HG03025 (cell line): ENCODE data around the gene MICAL1.
"Not testable (repeated sequence)": the region's sequence is repeated elsewhere in the genome, so short reads cannot be mapped to it uniquely, and the experiment has no call there.

Experiments used
- ATAC-seq: cut with Tn5 transposase; IDR thresholded peaks from one replicate; pipeline ENCODE4 v1.9.1; 2021; ENCODE audit warnings: mild to moderate bottlenecking, moderate library complexity; ENCODE audit not compliant: unreplicated experiment, low FRiP score

MICAL1 gene

DNA sequence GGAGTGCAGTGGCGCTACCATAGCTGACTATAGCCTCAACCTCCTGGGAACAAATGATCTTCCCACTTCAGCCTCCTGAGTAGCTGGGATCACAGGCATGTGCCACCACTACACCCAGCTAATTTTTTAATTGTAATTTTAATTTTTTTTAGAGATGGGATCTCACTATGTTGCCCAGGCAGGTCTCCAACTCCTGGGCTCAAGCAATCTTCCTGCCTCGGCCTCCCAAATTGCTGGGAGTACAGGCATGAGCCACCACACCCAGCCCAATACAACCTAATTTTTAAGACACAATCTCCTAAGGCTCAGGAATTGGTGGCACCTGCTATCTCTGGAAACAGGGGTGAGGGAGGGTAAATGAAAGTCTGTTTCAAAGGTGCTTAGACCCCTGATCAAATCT, 21.6 kb upstream of the MICAL1 start:
- no peak for ATAC-seq

DNA sequence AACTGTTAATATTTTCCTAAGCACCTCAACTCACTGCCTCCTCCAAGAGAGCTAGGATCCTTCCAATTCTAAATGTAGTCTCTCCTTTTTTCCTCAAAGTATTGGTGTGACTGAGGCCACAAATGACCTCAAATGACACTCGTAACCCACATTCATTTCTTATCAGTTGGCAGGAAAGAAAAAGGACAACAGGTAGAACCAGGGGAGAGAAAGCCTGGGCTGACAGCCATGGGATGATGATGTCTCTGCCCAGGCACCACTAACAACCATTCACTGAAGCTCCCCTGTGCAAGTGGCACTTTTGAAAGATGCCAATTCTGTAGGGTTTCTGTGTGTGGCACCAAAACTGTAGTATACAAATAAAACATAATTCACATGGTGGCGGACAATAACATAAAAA, 20.1 kb upstream of the MICAL1 start:
- no peak for ATAC-seq

DNA sequence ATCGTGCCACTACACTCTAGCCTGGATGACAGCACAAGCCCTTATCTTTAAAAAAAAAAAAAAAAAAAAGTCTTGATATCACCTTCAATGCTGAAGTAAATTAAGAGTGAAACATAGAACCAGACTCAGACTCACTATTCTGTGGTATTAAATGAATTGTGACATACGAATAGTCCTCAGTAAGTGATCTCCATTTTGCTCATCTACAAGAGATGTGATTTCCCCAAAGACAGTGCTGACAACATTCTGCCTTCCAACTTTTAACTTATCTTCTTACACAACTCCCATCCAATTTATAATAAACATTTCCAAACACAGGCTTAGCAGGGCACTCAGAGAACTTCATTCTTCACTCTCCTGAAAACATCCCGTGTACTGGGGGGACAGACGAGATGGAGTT, 19.4 kb upstream of the MICAL1 start:
- ATAC-seq = no peak

DNA sequence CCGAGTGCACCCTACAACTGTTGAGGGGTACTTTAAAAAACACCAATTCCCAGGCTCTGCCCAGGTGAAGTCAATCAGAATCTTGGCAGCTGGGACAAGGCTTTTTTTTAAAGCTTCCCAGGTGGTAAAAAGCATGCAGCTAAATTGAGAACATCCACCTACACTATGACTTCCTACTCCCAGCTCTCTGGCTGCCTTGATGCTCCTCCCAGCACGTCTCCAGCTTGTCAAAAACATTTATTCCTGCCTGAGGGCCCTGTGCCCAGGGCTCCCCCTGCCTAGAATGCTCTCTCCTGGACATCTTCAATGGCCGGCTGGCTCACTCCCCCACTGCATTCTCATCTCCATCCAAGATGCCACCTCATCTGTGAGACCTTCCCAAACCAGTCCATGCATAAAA, 17.5 kb upstream of the MICAL1 start:
- no peak for ATAC-seq

DNA sequence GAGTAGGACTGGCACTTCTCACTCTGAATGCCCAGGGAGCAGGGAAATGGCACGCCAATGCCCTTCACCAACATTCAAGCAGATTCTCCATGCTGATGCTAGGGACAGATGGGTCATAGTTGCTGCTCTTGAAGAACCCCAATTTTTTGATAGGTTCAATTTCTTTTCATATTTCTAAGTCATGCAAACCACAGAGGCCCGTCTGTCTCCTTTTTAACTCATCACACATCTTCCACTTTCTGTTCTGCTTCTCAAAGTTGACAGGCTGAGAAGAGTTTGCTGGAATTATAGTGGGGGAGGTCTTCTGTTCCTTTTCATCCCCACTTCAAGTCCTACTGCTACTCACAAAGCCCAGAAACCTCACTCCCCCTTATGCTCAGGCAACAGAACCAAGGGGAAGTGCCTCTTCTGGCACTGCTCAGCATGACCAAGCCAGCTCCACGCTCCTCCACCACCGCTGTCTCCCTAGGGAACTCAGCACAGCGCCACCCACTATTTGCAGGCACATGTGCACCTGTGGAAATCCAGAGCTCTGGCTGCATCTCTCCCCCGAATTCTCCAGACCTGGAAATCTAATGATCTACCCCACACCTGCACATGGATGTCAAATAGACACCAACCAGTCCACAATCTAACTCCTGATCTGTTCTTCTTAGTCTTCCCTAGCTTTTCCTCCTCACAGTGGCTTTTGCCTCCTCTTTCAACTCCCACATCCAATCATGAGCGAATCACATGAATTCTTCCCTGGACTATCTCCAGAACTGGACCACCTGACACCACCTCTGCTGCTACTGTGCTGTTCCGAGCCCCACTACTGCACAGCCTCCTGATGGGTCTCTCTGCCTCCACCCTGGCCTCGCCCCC, 16.8 kb upstream of the MICAL1 start:
- no peak for ATAC-seq

DNA sequence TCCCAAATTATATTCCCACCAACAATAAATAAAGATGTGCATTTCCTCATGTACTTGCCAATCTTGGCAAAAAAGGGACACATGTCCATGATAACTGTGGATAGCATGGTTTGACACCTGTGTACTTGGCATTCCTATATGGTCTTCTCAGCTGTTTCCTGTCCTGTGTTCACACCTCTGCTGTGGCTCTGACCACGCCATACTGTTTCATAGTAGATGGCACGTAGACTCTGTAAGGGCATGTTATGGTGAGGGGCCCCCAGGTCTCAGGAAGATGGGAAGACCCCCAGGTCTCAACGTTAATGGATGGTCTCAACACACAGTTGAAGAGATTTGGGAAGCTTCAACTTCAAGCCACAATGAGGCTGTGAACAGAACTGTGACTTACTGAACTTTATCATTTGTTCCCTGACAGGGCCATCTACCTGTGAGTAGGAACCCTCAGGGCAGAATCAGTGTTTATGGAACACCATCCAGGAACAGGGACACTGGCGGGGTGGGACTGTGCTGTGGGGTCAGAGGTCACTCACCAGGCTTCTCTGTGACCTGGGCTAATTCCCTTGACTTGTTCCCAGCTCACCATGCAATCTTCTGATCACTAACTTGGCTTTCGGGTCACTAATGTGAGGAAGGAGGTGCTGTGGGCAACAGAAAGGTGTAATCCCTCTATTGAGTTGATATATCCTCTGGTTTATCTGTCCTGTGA, 15.7 kb upstream of the MICAL1 start:
- no peak for ATAC-seq

DNA sequence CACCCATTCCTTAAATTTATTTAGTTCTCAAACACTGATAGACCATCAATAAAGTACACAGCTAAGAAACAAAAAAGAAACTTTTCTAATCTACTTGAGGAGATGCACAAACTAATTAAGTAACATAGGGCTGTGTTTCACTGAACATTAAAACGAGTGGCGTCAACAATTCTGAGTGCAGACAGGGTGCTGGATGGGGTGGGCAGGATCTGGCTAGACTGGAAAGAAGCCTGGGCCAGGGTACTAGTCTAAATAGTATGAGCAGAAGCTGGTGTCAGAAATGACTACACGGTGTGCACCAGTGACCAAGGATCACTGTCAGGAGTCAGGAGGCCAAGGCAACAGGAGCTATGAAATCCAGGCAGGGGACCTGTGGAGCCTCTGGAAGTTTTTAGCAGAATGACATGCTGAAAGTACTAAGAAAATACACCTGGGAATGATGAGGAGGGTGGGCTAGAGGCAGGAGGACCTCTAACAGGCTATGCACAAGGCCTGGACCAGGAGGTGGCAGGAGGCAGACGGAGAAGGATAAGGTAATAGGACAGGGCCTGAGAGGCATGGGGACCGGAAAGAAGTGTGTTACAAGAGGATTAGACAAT, 14.1 kb upstream of the MICAL1 start:
- no peak for ATAC-seq

DNA sequence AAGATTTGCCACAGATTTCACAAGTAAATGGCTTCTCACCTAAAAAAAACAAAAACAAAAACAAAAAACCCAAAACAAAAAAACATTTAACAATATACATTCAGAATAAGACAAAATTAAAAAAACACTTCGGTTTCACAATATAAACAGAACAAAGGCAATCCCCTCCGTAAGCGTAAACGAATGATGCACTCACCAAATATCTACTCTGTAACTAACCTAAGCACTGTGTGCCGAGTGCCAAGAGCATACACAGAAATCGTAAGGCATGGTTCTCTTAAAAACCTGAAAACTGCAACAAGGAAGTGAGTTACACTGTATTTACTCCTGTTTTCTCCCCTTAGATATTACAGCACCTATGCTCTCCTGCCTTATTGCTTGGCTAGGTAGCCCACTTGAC, 12.1 kb upstream of the MICAL1 start:
- no peak for ATAC-seq

DNA sequence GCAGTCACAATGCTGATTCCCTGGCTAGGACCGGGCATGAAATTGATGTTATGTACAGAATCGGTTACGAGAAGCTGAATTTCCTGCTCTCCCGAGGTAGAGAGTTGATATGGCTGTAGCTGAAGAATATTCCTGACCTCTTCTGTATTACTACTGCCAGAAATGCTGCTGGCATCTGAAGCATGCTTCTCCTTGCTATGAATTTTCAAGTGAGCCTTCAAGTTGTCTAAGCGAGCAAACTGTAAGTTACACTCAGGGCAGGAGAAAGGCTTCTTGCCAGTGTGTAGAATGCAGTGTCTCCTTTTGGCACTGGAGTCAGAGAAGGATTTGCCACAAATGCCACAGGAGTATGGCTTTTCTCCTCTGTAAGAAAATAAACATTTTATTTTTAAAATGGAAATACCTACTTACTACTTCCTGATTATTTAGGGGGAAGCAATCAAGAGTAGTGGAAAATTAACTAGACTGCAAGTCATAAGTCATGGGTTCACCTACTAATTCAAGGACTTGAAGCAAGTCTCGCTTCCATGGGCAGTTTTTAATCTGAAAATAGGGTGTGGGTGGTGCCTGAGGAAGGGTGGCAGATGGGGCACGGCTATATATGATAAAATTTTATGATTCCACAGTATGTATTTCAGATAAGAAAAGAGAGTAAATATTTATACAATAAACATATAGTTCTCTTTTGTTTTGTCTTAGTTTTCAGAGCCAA, 10.8 kb upstream of the MICAL1 start:
- no peak for ATAC-seq

DNA sequence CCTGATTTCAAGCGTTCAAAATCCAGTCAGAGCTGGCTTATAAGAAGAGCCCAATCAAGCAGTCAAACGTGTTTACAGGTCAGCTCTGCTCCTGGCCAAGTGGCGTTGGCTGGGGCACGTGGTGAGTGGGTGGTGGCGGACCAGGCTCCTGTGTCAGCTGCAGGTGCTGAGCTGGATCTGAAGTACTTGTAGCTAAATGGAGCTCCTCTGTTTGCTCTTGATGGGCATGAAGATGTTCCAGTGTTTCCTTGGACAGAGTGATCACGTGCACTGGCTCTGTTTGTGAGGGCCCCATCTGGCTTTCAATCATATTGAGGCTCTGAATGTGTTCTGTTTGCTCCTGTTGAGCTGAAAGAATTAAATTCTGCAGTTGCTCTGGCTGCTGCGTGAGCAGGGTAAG, 10.2 kb upstream of the MICAL1 start:
- no peak for ATAC-seq

DNA sequence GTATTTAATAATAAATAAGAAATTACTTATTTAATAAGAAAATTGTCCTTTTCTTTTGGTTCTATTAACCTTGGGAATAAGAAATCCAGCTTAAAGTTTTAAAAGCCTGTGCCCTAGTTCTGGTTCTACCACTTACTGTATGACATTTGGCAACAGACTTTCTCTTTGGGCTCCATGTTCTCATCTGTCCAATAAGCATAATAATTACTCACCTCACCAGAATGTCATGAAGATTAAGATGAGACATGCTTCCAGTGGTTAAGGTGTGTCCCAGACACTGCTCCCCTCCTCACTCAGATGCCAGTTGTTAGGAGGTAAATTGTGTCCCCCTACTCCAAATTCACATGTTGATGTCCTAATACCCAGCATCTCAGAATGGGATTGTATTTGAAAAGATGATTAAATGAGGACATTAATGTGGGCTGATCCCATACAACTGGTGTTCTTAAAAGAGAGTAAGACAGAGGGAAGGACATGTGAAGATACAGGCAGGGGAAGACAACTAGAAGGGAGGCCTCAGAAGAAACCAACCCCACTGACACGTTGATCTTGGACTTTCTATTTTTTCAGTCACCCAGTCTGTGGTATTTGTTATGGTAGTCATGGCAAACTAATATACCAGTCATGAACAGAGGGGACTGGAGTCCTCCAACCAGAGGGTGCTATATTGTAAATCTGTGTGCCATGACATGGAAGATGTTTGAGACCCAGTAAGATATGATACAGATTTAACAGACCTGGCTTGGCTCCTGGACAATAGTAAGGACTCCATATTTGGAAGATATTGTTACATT, 6.4 kb upstream of the MICAL1 start:
- ATAC-seq = no peak

DNA sequence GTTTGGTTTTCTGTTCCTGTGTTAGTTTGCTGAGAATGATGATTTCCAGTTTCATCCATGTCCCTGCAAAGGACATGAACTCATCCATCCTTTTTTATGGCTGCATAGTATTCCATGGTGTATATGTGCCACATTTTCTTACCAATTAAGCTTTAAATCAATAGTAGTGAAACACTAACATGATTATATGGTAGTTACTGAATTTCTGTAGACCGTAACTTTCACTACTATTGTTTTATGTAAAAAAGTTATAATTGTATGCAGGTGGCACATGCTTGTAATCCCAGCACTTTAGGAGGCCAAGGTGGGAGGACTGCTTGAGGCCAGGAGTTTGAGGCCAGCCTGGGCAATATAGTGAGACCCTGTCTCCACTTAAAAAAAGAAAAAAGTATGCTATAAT, 5.6 kb upstream of the MICAL1 start:
- not testable (repeated sequence) for ATAC-seq

DNA sequence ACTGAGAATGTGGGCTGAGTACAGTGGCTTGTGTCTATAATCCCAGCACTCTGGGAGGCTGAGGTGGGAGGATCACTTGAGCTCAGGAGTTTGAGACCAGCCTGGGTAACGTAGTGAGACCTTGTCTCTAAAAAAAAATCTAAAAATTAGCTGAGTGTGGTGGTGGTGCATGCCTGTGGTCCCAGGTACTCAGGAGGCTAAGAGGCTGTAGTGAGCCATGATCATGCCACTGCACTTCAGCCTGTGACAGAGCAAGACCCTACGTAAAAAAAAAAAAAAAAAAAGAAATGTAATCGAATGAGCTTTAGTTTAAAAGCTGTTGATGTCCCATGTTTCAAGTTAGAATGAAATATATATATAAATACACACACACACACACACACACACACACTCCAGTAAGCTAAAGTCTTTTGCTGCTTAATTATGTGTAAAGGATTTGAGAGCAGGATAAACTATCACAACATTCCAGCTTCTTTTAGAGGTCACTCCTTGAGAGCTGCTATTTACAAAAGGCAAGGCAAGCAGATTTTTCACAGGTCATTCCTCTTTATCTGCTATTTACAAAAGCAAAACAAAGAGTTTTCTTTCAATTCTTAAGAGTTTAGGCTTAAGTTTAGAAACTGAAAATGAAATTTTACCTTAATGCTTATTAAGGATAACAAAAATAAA, 4.7 kb upstream of the MICAL1 start:
- no peak for ATAC-seq

DNA sequence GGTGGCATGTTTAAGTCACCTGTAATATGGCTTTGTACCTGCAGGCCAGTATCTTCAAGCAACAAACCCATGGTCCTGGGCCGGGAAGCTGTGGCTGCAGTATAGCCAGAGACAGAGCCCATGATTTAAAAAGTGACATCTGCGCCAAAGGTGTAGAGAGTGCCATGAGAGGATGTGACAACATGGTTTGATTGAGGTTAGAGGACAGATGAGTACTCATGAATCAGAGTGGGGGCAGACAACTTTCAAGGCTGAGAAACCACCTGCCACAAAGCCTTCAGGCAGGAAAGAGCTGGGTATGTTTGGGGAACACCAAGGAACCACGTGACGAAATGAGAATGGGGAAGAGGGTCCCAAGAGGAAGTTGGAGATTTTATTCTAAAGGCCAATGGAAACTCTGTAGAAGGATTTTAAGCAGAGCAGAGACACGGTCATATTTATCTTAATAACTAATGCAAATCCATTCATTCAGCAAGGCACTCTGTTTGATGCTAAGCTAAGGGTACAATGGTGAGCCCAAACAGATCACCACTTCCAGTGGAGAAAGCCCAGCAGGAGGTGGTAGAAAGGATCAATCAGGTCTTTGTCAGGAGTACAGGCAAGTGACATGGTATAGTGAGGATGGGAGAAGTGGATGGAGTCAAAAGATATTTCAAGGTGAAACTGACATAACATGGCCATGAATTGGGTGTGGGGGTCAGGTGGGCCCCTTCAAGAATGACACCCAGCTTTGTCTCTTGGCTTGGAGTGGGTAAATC, 3.4 kb upstream of the MICAL1 start:
- ATAC-seq = no peak

DNA sequence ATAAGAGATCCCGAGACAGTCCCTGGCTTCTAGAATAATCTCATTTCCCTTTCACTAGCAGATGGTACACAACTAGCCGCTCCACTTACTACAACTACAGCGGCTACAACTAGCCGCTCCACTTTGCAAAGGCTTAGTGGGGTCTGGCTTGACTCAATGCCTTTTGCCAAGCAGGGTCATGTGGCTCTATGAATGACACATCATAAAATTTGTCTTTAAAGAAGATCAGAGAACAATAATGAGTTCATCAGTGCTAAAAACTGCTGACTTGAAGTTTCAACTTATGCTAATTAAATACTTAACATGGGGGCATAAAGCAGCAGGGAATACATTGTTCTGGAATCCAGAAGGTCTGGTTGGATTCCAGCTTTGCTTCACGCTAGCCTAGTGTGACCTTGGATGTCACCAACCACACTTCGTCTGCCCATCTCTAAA, 2.0 kb upstream of the MICAL1 start:
- no peak for ATAC-seq

DNA sequence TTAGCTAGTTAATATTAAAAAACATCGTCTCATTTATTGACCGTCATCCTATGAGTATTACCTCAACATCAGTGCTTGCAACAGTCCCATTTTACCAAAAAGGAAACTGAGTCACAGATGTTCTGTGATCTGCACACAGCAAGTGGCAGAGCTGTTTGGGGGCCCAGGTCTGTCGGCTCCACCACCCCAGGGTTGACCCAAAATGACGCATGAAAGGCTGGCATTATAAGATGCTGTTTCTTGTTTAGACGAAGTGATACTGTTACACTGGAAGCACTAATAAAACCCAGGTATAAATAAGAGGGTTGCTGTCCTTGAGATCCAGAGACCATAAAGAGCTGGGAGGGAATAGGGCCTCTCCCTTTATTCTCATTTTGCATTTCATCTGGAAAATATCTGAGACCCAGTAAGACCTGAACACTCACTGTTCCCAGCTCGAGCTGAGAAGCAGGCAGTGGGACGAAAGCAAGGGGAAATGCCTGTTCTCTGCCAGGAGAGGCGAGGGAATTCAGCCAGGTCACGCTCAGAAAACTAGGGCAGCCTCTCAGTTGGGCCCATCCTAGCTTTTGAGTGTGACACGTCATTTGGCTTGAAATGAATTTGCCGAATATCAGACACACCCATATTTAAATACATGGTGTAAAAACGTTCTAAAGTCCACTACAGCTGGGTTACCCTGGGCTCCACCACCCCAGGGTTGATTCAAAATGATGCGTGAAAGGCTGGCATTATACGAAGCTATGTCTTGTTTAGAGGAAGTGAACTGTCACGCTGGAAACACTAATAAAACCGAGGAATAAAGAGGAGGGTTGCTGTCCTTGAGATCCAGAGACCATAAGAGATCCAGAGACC, 1.4 kb upstream of the MICAL1 start:
- no peak for ATAC-seq

DNA sequence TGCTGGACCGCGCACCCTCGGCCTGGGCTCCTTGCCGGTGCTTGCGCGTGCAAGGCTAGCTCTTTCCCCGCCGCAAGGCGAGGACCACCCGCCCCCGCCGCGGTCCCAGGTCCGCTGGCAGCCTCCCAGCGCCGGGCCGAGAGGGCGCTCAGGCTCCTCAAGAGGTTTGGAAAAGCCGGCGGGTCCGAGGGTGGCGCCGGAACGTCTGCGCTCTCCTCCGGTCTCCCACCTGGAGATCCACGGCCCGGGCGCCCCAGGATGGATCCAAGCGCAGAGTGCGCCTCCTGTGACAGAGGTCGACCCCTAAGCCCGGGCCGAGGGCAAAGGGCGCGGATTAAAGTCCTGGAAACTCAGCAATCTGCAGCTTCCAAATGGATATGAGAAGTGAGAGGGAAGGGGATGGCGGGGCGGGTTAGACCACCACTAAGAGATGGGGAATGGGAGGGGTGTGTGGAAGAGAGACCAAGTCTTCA, 575 bp upstream of the MICAL1 start:
- peak; percentile 2 for ATAC-seq
